B cell (primary cell): ENCODE measurements around the gene ZNF438. TPM values are rescaled to one million over a fixed set of nuclear protein-coding genes. Genes with fewer than 3 reads are reported as not detected.
"Not testable (repeated sequence)": the region's sequence is repeated elsewhere in the genome, so short reads cannot be mapped to it uniquely, and the experiment has no call there.

Experiments
- ATAC-seq: fragments of 200-7000 bp; cut with Tn5 transposase; one replicate; pipeline ENCODE4 v1.10.0; 2021; ENCODE audit warnings: low read depth, mild to moderate bottlenecking, moderate number of reproducible peaks, moderate library complexity
- CTCF ChIA-PET: fragments of 350-600 bp; sonication (Branson Sonifier 250); formaldehyde crosslinking; loops from one replicate; lab custom pipeline; 2021; ENCODE audit warnings: antibody characterized with exemption, inconsistent platforms; lab: Charles Lee
- POLR2A ChIA-PET: fragments of 350-600 bp; sonication (Branson Sonifier 250); formaldehyde crosslinking; loops from one replicate; lab custom pipeline; 2021; ENCODE audit warnings: antibody characterized with exemption; lab: Charles Lee
- DNase-seq: peaks from one replicate; pipeline ENCODE4 v3.0.0; 2013
- H2AFZ ChIP-seq: 2 replicates; pipeline ENCODE4 v1.6.1; 2012; ENCODE audit warnings: mild to moderate bottlenecking, low read depth, low read length; ENCODE audit not compliant: insufficient read depth, poor library complexity, severe bottlenecking
- H3K27ac ChIP-seq, 2 donors: 1 replicate in 1 of 2; 2 replicates in 1 of 2; pipeline ENCODE4 v1.5.1; 2012 to 2013; ENCODE audit warnings: low read length in 2 of 2, mild to moderate bottlenecking in 2 of 2, moderate library complexity in 1 of 2
- H3K27me3 ChIP-seq, 4 experiments: fragments of 200-600 bp in 1 of 4; sonication (generic) in 1 of 4; replicated peaks in 1 of 4; 1 replicate in 2 of 4; 2 replicates in 2 of 4; pipeline versions ENCODE4 v1.6.1 to v1.7.0; 2013 to 2016; ENCODE audit warnings: low read length in 3 of 4, mild to moderate bottlenecking in 2 of 4, mixed read lengths in 1 of 4, moderate library complexity in 1 of 4; ENCODE audit not compliant: insufficient read depth in 4 of 4, control insufficient read depth in 3 of 4; ENCODE audit errors: control extremely low read depth in 1 of 4
- H3K36me3 ChIP-seq, 2 experiments: replicated peaks in 1 of 2; 1 replicate in 1 of 2; 2 replicates in 1 of 2; pipeline versions ENCODE4 v1.6.1 to v1.7.1; 2013; ENCODE audit warnings: low read length in 1 of 2; ENCODE audit not compliant: insufficient read depth in 2 of 2, control insufficient read depth in 1 of 2; ENCODE audit errors: control extremely low read depth in 1 of 2, extremely low read depth in 1 of 2
- H3K4me1 ChIP-seq, 2 donors: fragments of 200-600 bp in 1 of 2; sonication (generic) in 1 of 2; 1 replicate in 1 of 2; 2 replicates in 1 of 2; pipeline versions ENCODE4 v1.5.1 to v1.6.1; 2013 to 2017; ENCODE audit warnings: low read length in 2 of 2; ENCODE audit not compliant: control insufficient read depth in 2 of 2, insufficient read depth in 2 of 2
- H3K4me2 ChIP-seq: replicated peaks from 2 replicates; pipeline ENCODE3; 2012; ENCODE audit warnings: mild to moderate bottlenecking, low read depth, low read length; ENCODE audit not compliant: poor library complexity, severe bottlenecking
- H3K4me3 ChIP-seq, 5 experiments: fragments of 200-600 bp in 1 of 5; sonication (generic) in 1 of 5; 1 replicate in 3 of 5; 2 replicates in 2 of 5; pipeline versions ENCODE4 v1.5.1 to v1.7.0; 2011 to 2016; ENCODE audit warnings: low read length in 4 of 5, mild to moderate bottlenecking in 4 of 5, low read depth in 2 of 5, control low read depth in 1 of 5, moderate library complexity in 1 of 5; ENCODE audit not compliant: insufficient read depth in 1 of 5; ENCODE audit errors: control extremely low read depth in 1 of 5, extremely low read depth in 1 of 5
- H3K79me2 ChIP-seq: fragments of 200-600 bp; sonication (generic); one replicate; pipeline ENCODE4 v1.6.0; 2016; ENCODE audit warnings: low read length; ENCODE audit not compliant: control insufficient read depth, insufficient read depth
- H3K9ac ChIP-seq: fragments of 200-600 bp; sonication (generic); 2 replicates; pipeline ENCODE4 v1.6.1; 2017; ENCODE audit warnings: mild to moderate bottlenecking, low read length, moderate library complexity
- H3K9me3 ChIP-seq, 3 donors: one replicate each; pipeline versions ENCODE4 v1.6.1 to v1.7.1; 2013; ENCODE audit warnings: low read length in 2 of 3; ENCODE audit not compliant: control insufficient read depth in 2 of 3, insufficient read depth in 1 of 3; ENCODE audit errors: control extremely low read depth in 1 of 3
- H4K20me1 ChIP-seq: 2 replicates; pipeline ENCODE4 v1.6.0; 2012; ENCODE audit warnings: mild to moderate bottlenecking, low read length; ENCODE audit not compliant: insufficient read depth, control insufficient read depth, poor library complexity, severe bottlenecking
- H3K27ac Mint-ChIP-seq: one replicate; pipeline ENCODE4 v1.8.0; 2021; ENCODE audit warnings: mixed read lengths
- H3K27me3 Mint-ChIP-seq: one replicate; pipeline ENCODE4 v1.8.0; 2021; ENCODE audit warnings: mixed read lengths
- H3K4me1 Mint-ChIP-seq: one replicate; pipeline ENCODE4 v1.8.0; 2021; ENCODE audit warnings: mixed read lengths
- H3K4me3 Mint-ChIP-seq: one replicate; pipeline ENCODE4 v1.8.0; 2021; ENCODE audit warnings: mixed read lengths
- H3K9me3 Mint-ChIP-seq: one replicate; pipeline ENCODE4 v1.8.0; 2022; ENCODE audit warnings: mixed read lengths; ENCODE audit not compliant: insufficient read depth
- CTCF ChIP-seq: fragments of 200-600 bp; IDR thresholded peaks from one replicate; pipeline ENCODE4 v1.8.0; 2022; ENCODE audit warnings: antibody characterized with exemption, mild to moderate bottlenecking
- EZH2 ChIP-seq: IDR thresholded peaks from 2 replicates; pipeline ENCODE4 v1.6.1; 2012; ENCODE audit warnings: borderline replicate concordance, low read depth, mild to moderate bottlenecking, moderate library complexity, low read length; ENCODE audit not compliant: insufficient read depth, poor library complexity, severe bottlenecking
- WGBS: methylation state at CpG from one replicate; pipeline ENCODE4 v1.1.5; 2013; ENCODE audit warnings: missing lambda C conversion rate; ENCODE audit not compliant: insufficient coverage; 5-methylcytosine and 5-hydroxymethylcytosine counted together
- intact Hi-C: fragments of 100-400 bp; cut with micrococcal nuclease; formaldehyde crosslinking; loops from one replicate; pipeline ENCODE4 v1.10.0; 2022
- polyA plus RNA-seq: library from polyadenylated mRNA; depleted of rRNA; stranded (reverse); fragments of >200 nt; gene quantifications from 2 replicates; pipeline ENCODE4 v1.2.3, GENCODE V29; 2012
- total RNA-seq, 2 donors: library from RNA; stranded (reverse); fragments of 120-200 nt in 1 of 2; gene quantifications; 1 replicate in 1 of 2; 2 replicates in 1 of 2; pipeline versions ENCODE4 v1.2.3 to v1.2.4, GENCODE V29; 2013 to 2022

Gene ZNF438
- total and polyA plus RNA-seq, 2 donors (not counting 1 experiment from before 2014, with no cell fraction given): 2.0 to 3.7 TPM

- no peak for DNase-seq
- POLR2A ChIA-PET: no interaction called here
- no CpG with 5 or more reads among the region's 2 CpGs for WGBS
- peaks cover 7% of the 10 kb centered on the region for H3K4me1 Mint-ChIP-seq
- no peak overlapping the region for H3K4me3 Mint-ChIP-seq
- CTCF ChIA-PET: no interaction called here
- no peak overlapping the region for H3K4me2 ChIP-seq
- no peak overlapping the region for H3K4me3 ChIP-seq
- H3K9me3 Mint-ChIP-seq: peaks cover 8% of the 10 kb centered on the region
- intact Hi-C loops: no loop called here
- TF ChIP-seq EZH2 (no peak), CTCF (no peak)
- peaks cover 8% of the 10 kb centered on the region for H3K27me3 Mint-ChIP-seq
- H3K79me2 ChIP-seq: no peaks in the 10 kb centered on the region
- H3K27ac Mint-ChIP-seq: no peak overlapping the region
- H3K9me3 ChIP-seq: no peaks in the 10 kb centered on the region
- H3K36me3 ChIP-seq: no peaks in the 10 kb centered on the region
- H3K9ac ChIP-seq: no peak overlapping the region
- no peaks in the 10 kb centered on the region for H3K4me1 ChIP-seq
- H3K27me3 ChIP-seq: no peaks in the 10 kb centered on the region
- no peak overlapping the region for H3K27ac ChIP-seq
- no peak for ATAC-seq
- H4K20me1 ChIP-seq: no peaks in the 10 kb centered on the region
- no peak overlapping the region for H2AFZ ChIP-seq
Measured at GRCh38 chr10:31042670-31043069, 11.0 kb upstream of the ZNF438 start.

- TF ChIP-seq CTCF (no peak), EZH2 (no peak)
- DNase-seq: no peak
- Mint-ChIP-seq H3K27ac (no peak overlapping the region), H3K9me3 (peaks cover 8% of the 10 kb centered on the region), H3K4me3 (no peak overlapping the region), H3K27me3 (peaks cover 8% of the 10 kb centered on the region), H3K4me1 (peaks cover 4% of the 10 kb centered on the region)
- H2AFZ ChIP-seq: no peak overlapping the region
- no peak overlapping the region for H3K4me2 ChIP-seq
- H3K4me3 ChIP-seq: no peak overlapping the region
- H3K27me3 ChIP-seq: no peaks in the 10 kb centered on the region
- H3K9ac ChIP-seq: no peak overlapping the region
- H3K27ac ChIP-seq: no peak overlapping the region
- no CpG with 5 or more reads among the region's 3 CpGs for WGBS
- ChIA-PET POLR2A (no interaction called here), CTCF (no interaction called here)
- no peaks in the 10 kb centered on the region for H3K79me2 ChIP-seq
- no peaks in the 10 kb centered on the region for H4K20me1 ChIP-seq
- no peaks in the 10 kb centered on the region for H3K9me3 ChIP-seq
- no peak for ATAC-seq
- intact Hi-C loops: no loop called here
- H3K36me3 ChIP-seq: no peaks in the 10 kb centered on the region
- H3K4me1 ChIP-seq: no peaks in the 10 kb centered on the region
Measured at GRCh38 chr10:31041011-31041410, 9.3 kb upstream of the ZNF438 start.

GRCh38 chr10:31039006-31039405 is 7.3 kb upstream of the ZNF438 start:
- H3K9ac ChIP-seq, H3K4me3 Mint-ChIP-seq, DNase-seq, H4K20me1 ChIP-seq, H3K9me3 Mint-ChIP-seq, H3K9me3 ChIP-seq, H3K4me3 ChIP-seq, H3K27me3 ChIP-seq, H3K79me2 ChIP-seq, POLR2A ChIA-PET, H3K27me3 Mint-ChIP-seq, H3K4me1 Mint-ChIP-seq, H3K4me2 ChIP-seq, H3K4me1 ChIP-seq, H3K36me3 ChIP-seq: not testable (repeated sequence)
- no CpG with 5 or more reads among the region's 2 CpGs for WGBS
- CTCF ChIA-PET: interaction anchor here (1.5 kb wide), 1 partner anchor 11 kb away, joined by 5 read pairs; no protein-coding TSS in a partner anchor
- H3K27ac Mint-ChIP-seq: peak overlapping the region; percentile 70
- Histone ChIP-seq H2AFZ (peak overlapping the region; percentile 61), H3K27ac (peak overlapping the region in 1 of 2 donors; percentile 53)
- peak; percentile 28 for ATAC-seq
- intact Hi-C loops: loop anchor here (10.0 kb wide), 2 partner anchors 334 to 1406 kb away; partner anchors contain the start of gene CCDC7
